ENCODE data around the gene TAOK3.

The TAOK3 gene

GRCh38 chr12:118187751-118188435 is 184.8 kb downstream of the TAOK3 start:
- Histone ChIP-seq H3K4me1 (ENCODE audit: insufficient read depth, low read length, poor library complexity, severe bottlenecking) (peaks cover 7% of the 10 kb centered on the region), H3K4me2 (ENCODE audit: low read depth, low read length, poor library complexity, severe bottlenecking) (no peak overlapping the region), H3K9me2 (replicated peaks; ENCODE audit: low read depth, low read length) (no peaks in the 10 kb centered on the region), H3F3A (ENCODE audit: low read depth) (no peaks in the 10 kb centered on the region), H3K79me2 (ENCODE audit: insufficient read depth, low read length) (no peaks in the 10 kb centered on the region), H2AFZ (ENCODE audit: low read length) (no peak overlapping the region), H3K9ac (ENCODE audit: low read depth, low read length, poor library complexity, severe bottlenecking) (no peak overlapping the region), H3K36me3 (ENCODE audit: insufficient read depth, low read length) (peaks cover 73% of the 10 kb centered on the region; the same call in 1 of the 2 replicates), H3K4me3 (ENCODE audit: low read length, poor library complexity, severe bottlenecking) (no peak overlapping the region), H3K9me3 (ENCODE audit: insufficient read depth, low read depth, low read length) (no peaks in the 10 kb centered on the region), H4K20me1 (ENCODE audit: insufficient read depth, low read length, poor library complexity, severe bottlenecking) (no peaks in the 10 kb centered on the region), H3K27me3 (ENCODE audit: insufficient read depth, low read length, poor library complexity, severe bottlenecking) (no peaks in the 10 kb centered on the region)
- TF ChIP-seq EZH2phosphoT487 (IDR thresholded peaks at IDR 0.05; ENCODE audit: borderline replicate concordance): no peak
- TF ChIP-seq CTCF (conservative IDR thresholded peaks at IDR 0.05; ENCODE audit: low read length): no peak

- TF ChIP-seq CTCF (conservative IDR thresholded peaks at IDR 0.05; ENCODE audit: low read length) (no peak), EZH2phosphoT487 (IDR thresholded peaks at IDR 0.05; ENCODE audit: borderline replicate concordance) (no peak)
Measured at GRCh38 chr12:118185602-118186397, 186.9 kb downstream of the TAOK3 start.

GRCh38 chr12:118183711-118184110 is 189.0 kb downstream of the TAOK3 start:
- Histone ChIP-seq H3F3A (ENCODE audit: low read depth) (no peaks in the 10 kb centered on the region), H3K9me3 (ENCODE audit: insufficient read depth, low read depth, low read length) (no peaks in the 10 kb centered on the region), H3K79me2 (ENCODE audit: insufficient read depth, low read length) (no peaks in the 10 kb centered on the region), H3K9me2 (replicated peaks; ENCODE audit: low read depth, low read length) (no peaks in the 10 kb centered on the region), H3K27me3 (ENCODE audit: insufficient read depth, low read length, poor library complexity, severe bottlenecking) (no peaks in the 10 kb centered on the region), H2AFZ (ENCODE audit: low read length) (no peak overlapping the region), H4K20me1 (ENCODE audit: insufficient read depth, low read length, poor library complexity, severe bottlenecking) (peaks cover 11% of the 10 kb centered on the region), H3K36me3 (ENCODE audit: insufficient read depth, low read length) (peaks cover 58% of the 10 kb centered on the region; the same call in 1 of the 2 replicates), H3K9ac (ENCODE audit: low read depth, low read length, poor library complexity, severe bottlenecking) (no peak overlapping the region), H3K4me2 (ENCODE audit: low read depth, low read length, poor library complexity, severe bottlenecking) (no peak overlapping the region), H3K4me1 (ENCODE audit: insufficient read depth, low read length, poor library complexity, severe bottlenecking) (peaks cover 7% of the 10 kb centered on the region), H3K4me3 (ENCODE audit: low read length, poor library complexity, severe bottlenecking) (no peak overlapping the region)
- TF ChIP-seq EZH2phosphoT487 (IDR thresholded peaks at IDR 0.05; ENCODE audit: borderline replicate concordance): no peak
- TF ChIP-seq CTCF (conservative IDR thresholded peaks at IDR 0.05; ENCODE audit: low read length): no peak

More at GRCh38 chr12:118185602-118186397, 186.9 kb downstream of the TAOK3 start:
- no peaks in the 10 kb centered on the region for H3K9me3 ChIP-seq (ENCODE audit: insufficient read depth, low read depth, low read length)
- H3K9ac ChIP-seq (ENCODE audit: low read depth, low read length, poor library complexity, severe bottlenecking): no peak overlapping the region
- H3K79me2 ChIP-seq (ENCODE audit: insufficient read depth, low read length): no peaks in the 10 kb centered on the region
- no peaks in the 10 kb centered on the region for H3F3A ChIP-seq (ENCODE audit: low read depth)
- H3K4me1 ChIP-seq (ENCODE audit: insufficient read depth, low read length, poor library complexity, severe bottlenecking): peaks cover 7% of the 10 kb centered on the region
- no peak overlapping the region for H3K4me3 ChIP-seq (ENCODE audit: low read length, poor library complexity, severe bottlenecking)
- H2AFZ ChIP-seq (ENCODE audit: low read length): no peak overlapping the region
- no peak overlapping the region for H3K4me2 ChIP-seq (ENCODE audit: low read depth, low read length, poor library complexity, severe bottlenecking)
- H4K20me1 ChIP-seq (ENCODE audit: insufficient read depth, low read length, poor library complexity, severe bottlenecking): peaks cover 11% of the 10 kb centered on the region
- H3K9me2 ChIP-seq (replicated peaks; ENCODE audit: low read depth, low read length): no peaks in the 10 kb centered on the region
- H3K27me3 ChIP-seq (ENCODE audit: insufficient read depth, low read length, poor library complexity, severe bottlenecking): no peaks in the 10 kb centered on the region
- H3K36me3 ChIP-seq (ENCODE audit: insufficient read depth, low read length): peaks cover 66% of the 10 kb centered on the region; the same call in 1 of the 2 replicates

Data from Loucy (cell line).